Sigmoid colon (tissue), 4 donors: Measurements from ENCODE around the gene CES3.

ENCODE experiments used
- POLR2AphosphoS5 ChIP-seq, 4 donors: sonication (generic); formaldehyde crosslinking; IDR thresholded peaks; one replicate each; pipeline ENCODE4 v1.6.1; 2017; ENCODE audit warnings: antibody characterized with exemption in 4 of 4
- TF ChIP-seq, protein P1 (sequence below), 4 experiments: fragments of 450-650 bp in 3 of 4; fragments of 200-600 bp in 1 of 4; IDR thresholded peaks; one replicate each; pipeline ENCODE4 v1.5.1; 2016 to 2019; ENCODE audit warnings: antibody characterized with exemption in 4 of 4, mild to moderate bottlenecking in 3 of 4, moderate library complexity in 2 of 4

DNA sequence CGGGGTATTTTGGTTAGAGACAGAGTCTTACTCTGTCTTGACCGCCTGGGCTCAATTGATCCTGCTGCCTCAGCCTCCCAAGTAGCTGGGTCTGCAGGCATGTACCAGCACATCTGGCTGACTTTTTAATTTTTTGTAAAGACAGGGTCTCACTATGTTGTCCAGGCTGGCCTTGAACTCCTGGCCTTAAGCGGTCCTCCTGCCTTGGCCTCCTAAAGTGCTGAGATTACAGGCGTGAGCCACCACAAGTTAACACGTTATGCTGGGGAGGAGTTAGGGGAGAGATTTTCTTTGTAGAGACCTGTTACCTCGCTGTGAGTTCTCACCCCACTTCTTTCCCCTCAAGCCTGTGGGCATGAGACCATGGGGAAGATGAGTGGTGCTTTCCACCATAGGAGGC, 25.5 kb downstream of the CES3 start:
- TF ChIP-seq, protein P1, sequence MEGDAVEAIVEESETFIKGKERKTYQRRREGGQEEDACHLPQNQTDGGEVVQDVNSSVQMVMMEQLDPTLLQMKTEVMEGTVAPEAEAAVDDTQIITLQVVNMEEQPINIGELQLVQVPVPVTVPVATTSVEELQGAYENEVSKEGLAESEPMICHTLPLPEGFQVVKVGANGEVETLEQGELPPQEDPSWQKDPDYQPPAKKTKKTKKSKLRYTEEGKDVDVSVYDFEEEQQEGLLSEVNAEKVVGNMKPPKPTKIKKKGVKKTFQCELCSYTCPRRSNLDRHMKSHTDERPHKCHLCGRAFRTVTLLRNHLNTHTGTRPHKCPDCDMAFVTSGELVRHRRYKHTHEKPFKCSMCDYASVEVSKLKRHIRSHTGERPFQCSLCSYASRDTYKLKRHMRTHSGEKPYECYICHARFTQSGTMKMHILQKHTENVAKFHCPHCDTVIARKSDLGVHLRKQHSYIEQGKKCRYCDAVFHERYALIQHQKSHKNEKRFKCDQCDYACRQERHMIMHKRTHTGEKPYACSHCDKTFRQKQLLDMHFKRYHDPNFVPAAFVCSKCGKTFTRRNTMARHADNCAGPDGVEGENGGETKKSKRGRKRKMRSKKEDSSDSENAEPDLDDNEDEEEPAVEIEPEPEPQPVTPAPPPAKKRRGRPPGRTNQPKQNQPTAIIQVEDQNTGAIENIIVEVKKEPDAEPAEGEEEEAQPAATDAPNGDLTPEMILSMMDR (IDR thresholded peaks at IDR 0.05), result no peak
- no peak for TF ChIP-seq POLR2AphosphoS5 (IDR thresholded peaks at IDR 0.05)
